ENCODE results near the gene MRPL20. TPM values are rescaled to one million over a fixed set of nuclear protein-coding genes. Genes with fewer than 3 reads are reported as not detected.
"Not testable (repeated sequence)": the region's sequence is repeated elsewhere in the genome, so short reads cannot be mapped to it uniquely, and the experiment has no call there.

MRPL20 gene
- total RNA-seq, 2 donors from 2014 or later: 82.9 to 115 TPM

DNA sequence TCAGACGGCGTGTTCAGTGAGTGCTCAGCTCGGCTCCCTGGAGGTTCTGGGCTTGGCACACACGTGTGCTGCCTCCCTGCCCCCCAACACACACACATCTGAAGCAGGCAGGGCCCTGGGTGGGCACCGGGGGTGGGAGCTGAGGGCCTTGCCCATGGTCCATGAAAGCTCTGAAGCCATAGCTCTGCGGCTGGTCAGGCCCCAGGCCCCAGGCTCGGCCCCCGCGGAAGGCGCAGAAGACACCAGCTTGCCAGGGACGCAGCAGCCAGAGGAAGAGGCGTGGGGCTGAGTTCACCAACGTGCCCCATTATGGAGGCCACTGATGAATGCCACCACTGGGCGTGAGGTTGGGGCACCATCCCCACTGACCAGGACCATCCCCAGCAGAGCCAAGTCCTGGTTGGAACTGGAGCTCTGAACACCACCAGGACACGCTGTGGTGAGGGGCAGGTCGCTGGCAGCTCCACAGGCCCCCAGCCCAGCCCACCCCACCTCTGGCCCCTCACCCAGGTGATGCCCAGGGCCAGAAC lies 36.3 kb downstream of the MRPL20 start:
- DNase-seq (ENCODE audit: low spot score in 2 of 2): no peak

DNA sequence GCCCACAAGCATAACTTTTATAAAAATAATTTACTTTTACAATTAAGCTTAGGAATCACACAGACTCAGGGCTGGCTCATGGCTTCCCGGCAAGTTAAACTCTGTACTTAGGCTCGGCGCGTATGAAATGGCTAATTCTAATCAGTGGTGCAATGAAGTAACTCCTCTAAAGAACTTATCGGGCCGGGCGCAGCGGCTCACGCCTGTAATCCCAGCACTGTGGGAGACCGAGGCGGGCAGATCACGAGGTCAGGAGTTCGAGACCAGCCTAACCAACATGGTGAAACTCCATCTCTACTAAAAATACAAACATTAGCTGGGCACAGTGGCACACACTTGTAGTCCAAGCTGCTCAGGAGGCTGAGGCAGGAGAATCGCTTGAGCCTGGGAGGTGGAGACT lies 37.0 kb downstream of the MRPL20 start:
- DNase-seq (ENCODE audit: low spot score in 2 of 2); H3K9me3 Mint-ChIP-seq; H3K36me3 Mint-ChIP-seq; ATAC-seq; H3K27ac Mint-ChIP-seq: not testable (repeated sequence)

More for the DNA sequence above, 36.3 kb downstream of the MRPL20 start:
- Mint-ChIP-seq H3K9me3 (no peaks in the 10 kb centered on the region), H3K36me3 (peaks cover 0 to 12% of the 10 kb centered on the region in 2 donors), H3K27ac (peak overlapping the region; percentile 36 to 53)
- ATAC-seq: no peak

GRCh38 chr1:1367315-1367714 lies 39.8 kb downstream of the MRPL20 start:
- no peaks in the 10 kb centered on the region for H3K9me3 Mint-ChIP-seq
- H3K27ac Mint-ChIP-seq: no peak overlapping the region
- ATAC-seq: no peak
- no peaks in the 10 kb centered on the region for H3K36me3 Mint-ChIP-seq
- DNase-seq (ENCODE audit: low spot score in 2 of 2): no peak

- H3K27ac Mint-ChIP-seq: no peak overlapping the region
- DNase-seq (ENCODE audit: low spot score in 2 of 2) (no peak), ATAC-seq (no peak)
- H3K36me3 Mint-ChIP-seq: no peaks in the 10 kb centered on the region
- no peaks in the 10 kb centered on the region for H3K9me3 Mint-ChIP-seq
Measured at GRCh38 chr1:1366699-1367066, 40.4 kb downstream of the MRPL20 start.

DNA sequence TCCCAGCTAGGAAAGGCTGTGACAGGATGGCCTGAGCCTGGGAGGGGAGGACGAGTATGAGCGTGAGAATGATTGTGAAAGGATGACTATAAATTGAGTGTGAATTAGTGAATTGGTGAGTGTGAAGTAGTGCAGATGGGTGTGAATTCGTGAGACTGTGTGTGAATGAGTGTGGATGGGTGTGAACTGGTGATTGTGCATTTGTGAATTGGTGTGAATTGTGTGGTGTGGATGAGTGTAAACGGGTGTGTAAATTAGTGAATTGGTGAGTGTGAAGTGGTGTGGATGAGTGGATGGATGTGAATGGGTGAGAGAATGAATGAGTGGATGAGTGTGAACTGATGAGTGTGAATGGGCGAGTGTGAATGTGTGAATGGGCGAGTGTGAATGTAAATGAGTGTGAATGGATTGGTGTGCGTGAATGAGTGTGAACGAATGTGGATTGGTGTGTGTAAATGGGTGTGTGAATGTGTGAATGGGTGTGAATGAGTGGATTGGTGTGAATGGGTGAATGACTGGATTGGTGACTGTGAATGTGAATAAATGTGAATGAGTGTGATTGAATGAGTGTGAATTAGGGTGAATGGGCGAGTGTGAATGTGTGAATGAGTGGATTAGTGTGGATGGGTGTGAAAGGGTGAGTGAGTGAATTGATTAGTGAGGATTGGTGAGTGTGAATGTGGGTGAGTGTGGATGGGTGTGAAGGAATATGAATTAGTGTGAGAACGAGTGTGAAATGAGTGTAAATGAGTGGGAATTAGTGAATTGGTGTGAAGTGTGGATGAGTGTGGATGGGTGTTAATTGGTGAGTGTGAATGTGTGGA lies 41.0 kb downstream of the MRPL20 start:
- ATAC-seq (no peak), DNase-seq (ENCODE audit: low spot score in 2 of 2) (no peak)
- H3K9me3 Mint-ChIP-seq: no peaks in the 10 kb centered on the region
- no peak overlapping the region for H3K27ac Mint-ChIP-seq
- H3K36me3 Mint-ChIP-seq: no peaks in the 10 kb centered on the region

- Mint-ChIP-seq H3K36me3 (no peaks in the 10 kb centered on the region), H3K27ac (no peak overlapping the region), H3K9me3 (no peaks in the 10 kb centered on the region)
- DNase-seq (ENCODE audit: low spot score in 2 of 2) (no peak), ATAC-seq (no peak)
Measured at GRCh38 chr1:1364266-1364665, 42.8 kb downstream of the MRPL20 start.

DNA sequence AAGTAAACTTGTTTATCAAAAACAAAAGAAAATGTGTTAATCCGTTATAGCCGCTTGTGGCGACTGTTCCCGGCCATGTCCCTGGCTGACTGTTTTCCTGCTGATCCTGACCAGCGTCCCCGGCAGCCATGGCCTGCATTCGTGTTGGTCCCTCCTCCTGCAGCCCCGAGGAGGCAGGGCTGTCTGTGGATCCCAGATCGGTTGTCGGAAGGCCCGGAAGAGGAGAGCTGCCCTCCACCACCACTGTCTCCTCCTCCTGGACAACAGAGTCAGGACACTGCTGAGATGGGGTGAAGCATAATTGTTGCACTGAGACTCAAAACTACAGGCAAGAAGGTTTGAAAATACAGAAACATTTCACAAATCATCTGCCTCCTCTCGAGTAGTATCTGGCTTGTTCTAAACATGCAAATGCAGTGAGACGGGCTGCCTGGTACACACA lies 45.1 kb downstream of the MRPL20 start:
- H3K27ac Mint-ChIP-seq: no peak overlapping the region
- H3K36me3 Mint-ChIP-seq: no peaks in the 10 kb centered on the region
- no peak for DNase-seq (ENCODE audit: low spot score in 2 of 2)
- no peak for ATAC-seq
- no peaks in the 10 kb centered on the region for H3K9me3 Mint-ChIP-seq

GRCh38 chr1:1361233-1361981 lies 45.7 kb downstream of the MRPL20 start:
- DNase-seq (ENCODE audit: low spot score in 2 of 2): no peak
- no peak for ATAC-seq
- no peaks in the 10 kb centered on the region for H3K36me3 Mint-ChIP-seq
- H3K27ac Mint-ChIP-seq: no peak overlapping the region
- H3K9me3 Mint-ChIP-seq: no peaks in the 10 kb centered on the region

DNA sequence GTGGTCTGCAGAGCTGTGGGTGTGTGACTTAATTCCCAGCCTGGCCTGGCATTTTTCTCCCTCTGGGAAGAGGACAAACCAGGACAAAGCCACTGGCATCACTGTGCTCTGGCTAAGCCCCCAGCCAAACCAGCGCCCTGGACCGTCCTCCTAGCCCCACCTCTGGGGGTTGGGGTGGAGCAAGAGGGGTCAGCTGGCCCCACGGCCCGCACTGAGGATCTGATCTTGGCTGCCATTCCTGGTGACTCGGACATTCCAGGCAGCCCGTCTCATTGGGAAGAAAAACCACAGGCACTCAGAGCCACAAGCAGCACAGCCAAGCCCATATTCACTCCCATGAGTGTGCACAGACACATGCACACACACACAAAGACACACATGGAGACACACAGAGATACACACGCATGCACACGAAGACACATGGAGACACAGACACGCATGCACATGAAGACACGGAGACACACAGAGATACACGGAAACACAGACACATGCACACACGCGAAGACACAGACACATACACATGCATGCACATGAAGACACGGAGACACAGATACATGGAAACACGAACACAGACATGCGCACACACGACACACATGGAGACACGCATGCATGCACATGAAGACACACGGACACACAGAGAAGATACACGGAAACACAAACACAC lies 46.5 kb downstream of the MRPL20 start:
- Mint-ChIP-seq H3K27ac (no peak overlapping the region), H3K36me3 (no peaks in the 10 kb centered on the region), H3K9me3 (no peaks in the 10 kb centered on the region)
- DNase-seq (ENCODE audit: low spot score in 2 of 2): no peak
- ATAC-seq: no peak

DNA sequence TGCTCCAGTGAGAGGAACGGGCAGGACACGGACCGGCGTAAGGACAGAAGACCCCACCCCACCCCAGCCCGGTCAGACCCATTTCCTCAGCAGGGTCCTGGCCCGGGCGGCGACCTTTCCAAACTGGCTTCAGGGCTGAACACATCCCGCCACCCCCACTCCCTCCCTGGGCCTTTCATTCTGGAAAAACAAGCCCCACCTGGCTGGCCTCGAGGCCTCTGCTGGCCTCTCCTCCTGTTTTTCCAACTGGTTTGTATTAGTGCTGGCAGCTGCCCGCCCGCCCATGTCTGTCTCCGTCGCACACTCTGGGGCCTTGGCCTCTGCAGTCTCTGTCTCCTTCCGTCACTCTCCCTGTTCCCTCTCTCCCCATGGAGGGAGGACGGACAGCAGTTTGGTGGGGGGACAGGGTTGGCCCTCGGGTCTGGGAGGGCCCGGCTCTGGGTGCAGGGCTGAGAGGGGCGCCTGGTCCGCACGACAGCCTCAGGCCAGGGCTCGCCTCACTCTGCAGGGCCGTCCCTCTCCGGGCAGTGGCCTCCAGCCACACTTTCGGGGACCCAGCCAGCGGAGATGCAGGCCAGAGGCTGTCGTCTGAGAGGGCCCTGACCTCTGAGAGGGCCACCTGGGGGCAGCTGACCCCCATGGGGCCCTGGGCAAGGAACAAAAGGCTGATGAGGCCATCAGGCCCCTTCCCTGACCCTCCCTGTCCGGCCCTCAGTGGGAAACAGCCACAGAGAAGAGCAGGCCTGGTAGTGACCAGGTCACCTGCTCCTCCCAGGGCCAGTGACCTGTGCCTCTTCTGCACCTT lies 47.2 kb downstream of the MRPL20 start:
- H3K36me3 Mint-ChIP-seq: no peaks in the 10 kb centered on the region
- DNase-seq (ENCODE audit: low spot score in 2 of 2) (no peak), ATAC-seq (no peak)
- no peak overlapping the region for H3K27ac Mint-ChIP-seq
- H3K9me3 Mint-ChIP-seq: no peaks in the 10 kb centered on the region

DNA sequence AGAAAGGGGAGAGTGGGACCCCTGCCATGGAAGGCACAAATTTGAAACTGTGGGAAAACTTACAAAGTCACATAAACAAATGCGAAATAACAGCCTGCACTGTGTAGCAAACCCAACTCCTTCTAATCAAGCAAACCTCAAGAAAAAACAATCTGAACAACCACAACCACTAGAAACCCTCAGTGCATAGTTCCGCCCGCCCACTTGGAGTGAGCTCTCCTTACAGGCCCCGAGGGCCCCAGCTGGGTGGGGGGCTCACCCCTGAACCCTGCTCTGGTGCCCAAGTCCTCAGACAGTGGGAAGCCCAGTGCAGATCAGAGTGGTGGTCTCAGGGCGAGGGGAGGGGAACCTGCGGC lies 47.8 kb downstream of the MRPL20 start:
- no peaks in the 10 kb centered on the region for H3K36me3 Mint-ChIP-seq
- DNase-seq (ENCODE audit: low spot score in 2 of 2): no peak
- ATAC-seq: no peak
- H3K27ac Mint-ChIP-seq: no peak overlapping the region
- no peaks in the 10 kb centered on the region for H3K9me3 Mint-ChIP-seq

DNA sequence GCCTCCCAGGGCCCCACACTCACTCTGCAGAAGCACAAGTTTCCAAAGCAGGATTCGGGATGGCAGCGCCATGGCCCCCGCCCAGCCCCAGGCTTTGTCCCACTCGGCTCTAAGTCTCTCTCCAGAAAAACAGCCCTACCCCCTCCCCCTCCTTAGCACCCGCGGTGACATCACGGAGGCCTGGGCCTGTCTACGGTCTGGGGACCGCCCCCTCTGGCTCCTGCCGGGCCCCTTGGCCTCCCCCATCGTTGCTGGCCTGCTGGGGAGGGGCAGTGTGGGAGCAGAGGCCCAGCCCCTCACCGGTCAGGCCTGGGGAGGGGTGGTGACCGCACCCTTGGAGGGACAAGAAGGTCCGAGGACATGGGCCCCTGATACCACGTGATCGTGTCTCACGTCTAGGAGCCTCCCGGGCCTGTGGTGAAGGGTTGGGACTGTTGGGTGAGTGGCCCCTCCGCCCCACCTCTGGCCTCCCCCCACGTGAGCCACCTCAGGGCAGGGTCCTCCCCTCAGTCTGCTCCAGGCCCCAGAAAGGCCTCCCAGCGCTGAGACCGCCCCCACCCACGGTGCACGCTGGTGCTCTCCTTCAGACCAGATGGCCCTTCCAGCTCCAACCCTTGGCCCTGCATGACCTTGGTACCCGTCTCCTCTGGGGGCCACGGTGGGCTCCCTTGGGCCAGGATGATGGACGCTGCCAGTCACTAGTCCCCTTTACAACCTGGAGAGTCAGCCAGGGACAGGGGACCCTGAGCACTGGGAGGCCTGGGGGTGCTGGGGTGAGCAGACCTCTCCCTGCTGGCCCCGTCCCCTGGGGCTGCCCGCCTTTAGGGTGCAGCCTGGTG lies 48.4 kb downstream of the MRPL20 start, which contains the start of gene MXRA8:
Gene MXRA8 (minus strand): TSS at position 123 of the 839 bp plus-strand sequence. CDS start 51 bp downstream, at position 72.
- DNase-seq (ENCODE audit: low spot score in 2 of 2) (no peak), ATAC-seq (peak in 1 of 2 donors; percentile 35)
- Mint-ChIP-seq H3K36me3 (no peaks in the 10 kb centered on the region), H3K27ac (no peak within 1 kb of the TSS), H3K9me3 (no peaks in the 10 kb centered on the region)

GRCh38 chr1:1357871-1358432 lies 49.1 kb downstream of the MRPL20 start:
- no peaks in the 10 kb centered on the region for H3K36me3 Mint-ChIP-seq
- no peaks in the 10 kb centered on the region for H3K9me3 Mint-ChIP-seq
- no peak overlapping the region for H3K27ac Mint-ChIP-seq
- DNase-seq (ENCODE audit: low spot score in 2 of 2) (no peak), ATAC-seq (no peak)

DNA sequence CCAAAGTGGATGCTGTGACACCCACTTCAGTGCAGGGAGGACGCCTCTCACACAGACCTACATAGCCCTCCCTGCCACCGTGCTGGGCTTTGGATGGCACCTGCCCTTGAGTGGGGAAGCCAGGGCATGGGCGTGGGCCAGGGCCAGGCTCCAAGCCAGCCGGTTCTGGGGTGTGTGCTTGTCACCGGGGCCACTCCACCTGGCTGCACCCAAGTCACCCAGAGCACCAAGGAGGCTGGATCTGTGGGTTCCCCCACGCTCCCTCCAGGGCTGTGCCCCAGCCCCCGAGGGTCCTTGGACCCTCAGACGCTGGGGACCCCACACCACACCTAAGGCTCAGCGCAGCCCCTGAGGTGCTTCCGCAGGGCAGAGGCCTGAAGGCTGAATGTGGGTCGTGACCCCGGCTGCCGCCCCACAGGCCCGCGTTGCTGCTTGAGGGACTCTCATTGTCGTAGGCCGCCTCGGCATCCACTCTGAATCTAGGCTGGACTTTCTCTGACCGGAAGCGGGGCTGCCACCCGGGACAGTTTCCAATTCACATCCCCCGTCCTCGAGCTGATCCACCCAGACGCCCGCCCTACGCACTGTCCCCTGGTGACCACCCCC lies 50.2 kb downstream of the MRPL20 start:
- DNase-seq (ENCODE audit: low spot score in 2 of 2) (no peak), ATAC-seq (no peak)
- Mint-ChIP-seq H3K27ac (no peak overlapping the region), H3K36me3 (no peaks in the 10 kb centered on the region), H3K9me3 (no peaks in the 10 kb centered on the region)

Data from activated naive CD4-positive, alpha-beta T cell treated with anti-CD3 and anti-CD28 coated beads, Interleukin-2, amount 50 U/mL, for 72 hours (primary cell).